ENCODE results near the gene LAT. TPM values are rescaled to one million over a fixed set of nuclear protein-coding genes. Genes with fewer than 3 reads are reported as not detected.

Gene LAT
- total and polyA plus RNA-seq, 2 of the 4 experiments (the other 2 are of a cell fraction): 0.18 to 7.4 TPM

DNA sequence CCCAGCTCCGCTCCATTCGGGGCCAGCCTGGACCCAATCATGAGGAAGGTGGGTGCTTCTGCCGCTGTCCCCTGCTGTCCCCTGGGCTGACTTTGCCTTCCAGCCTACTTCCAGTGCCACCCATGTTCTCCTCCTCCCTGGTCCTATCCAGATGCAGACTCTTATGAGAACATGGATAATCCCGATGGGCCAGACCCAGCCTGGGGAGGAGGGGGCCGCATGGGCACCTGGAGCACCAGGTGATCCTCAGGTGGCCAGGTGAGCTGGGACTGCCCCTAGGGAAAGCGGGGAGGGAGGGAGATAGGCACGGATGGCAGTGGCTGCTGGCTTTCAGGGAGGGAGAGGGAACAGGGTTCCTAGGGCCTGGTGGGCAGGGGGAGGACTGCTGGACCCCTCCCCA lies 46.1 kb upstream of the LAT start:
- Histone ChIP-seq H3K79me1 (ENCODE audit: low read depth in 1 of 2, low read length in 2 of 2) (no peaks in the 10 kb centered on the region), H3K4me2 (ENCODE audit: low read depth, low read length) (no peak overlapping the region), H4K20me1 (ENCODE audit: insufficient read depth, low read length) (no peaks in the 10 kb centered on the region), H3K27ac (ENCODE audit: insufficient read depth, low read length) (no peak overlapping the region), H4K8ac (ENCODE audit: low read depth in 2 of 2, low read length in 2 of 2) (no peak overlapping the region), H4K5ac (ENCODE audit: low read depth, low read length) (no peak overlapping the region), H3K56ac (ENCODE audit: extremely low read depth, insufficient read depth, low read length) (no peak overlapping the region), H3K4me3 (ENCODE audit: insufficient read depth, low read depth, low read length) (no peak overlapping the region), H3K18ac (ENCODE audit: low read depth, low read length) (no peak overlapping the region), H2BK20ac (ENCODE audit: low read depth, low read length) (no peak overlapping the region), H3K23ac (ENCODE audit: low read depth, low read length) (no peak overlapping the region), H3K4me1 (ENCODE audit: control insufficient read depth, insufficient read depth, low read length) (no peaks in the 10 kb centered on the region), H2BK120ac (ENCODE audit: low read depth, low read length) (no peak overlapping the region), H2AK9ac (replicated peaks; ENCODE audit: low read depth, low read length, poor library complexity) (no peak overlapping the region), H3K9me3 (ENCODE audit: control insufficient read depth, insufficient read depth, low read length) (no peaks in the 10 kb centered on the region), H2BK15ac (ENCODE audit: low read depth, low read length) (no peak overlapping the region), H3K36me3 (ENCODE audit: control insufficient read depth, insufficient read depth, low read length) (no peaks in the 10 kb centered on the region), H3K27me3 (ENCODE audit: control insufficient read depth, insufficient read depth, low read length) (peaks cover 4% of the 10 kb centered on the region; the same call in 1 of the 2 replicates), H3K4ac (ENCODE audit: low read depth, low read length) (no peak overlapping the region), H2AK5ac (ENCODE audit: low read depth, low read length) (no peak overlapping the region), H3K9ac (ENCODE audit: low read depth, low read length) (no peak overlapping the region), H2AFZ (replicated peaks; ENCODE audit: low read length, poor library complexity) (no peak overlapping the region), H2BK5ac (ENCODE audit: low read depth, low read length, poor library complexity, severe bottlenecking) (no peak overlapping the region), H4K91ac (ENCODE audit: insufficient read depth, low read depth, low read length) (no peak overlapping the region), H3K14ac (replicated peaks; ENCODE audit: low read depth, low read length) (no peak overlapping the region), H3K9me1 (ENCODE audit: insufficient read depth, low read length) (no peaks in the 10 kb centered on the region)
- in situ Hi-C loops (cut with MboI; ENCODE audit: low sequenced_read_pairs) (no loop called here), dilution Hi-C loops (cut with HindIII; ENCODE audit: low sequenced_read_pairs, unreplicated experiment) (no loop called here), intact Hi-C loops (cut with micrococcal nuclease) (no loop called here)
- ChIA-PET CTCF (no interaction called here), POLR2A (ENCODE audit: unreplicated experiment) (no interaction called here)
- WGBS, 2 experiments (ENCODE audit: extremely low coverage in 2 of 2, insufficient read length in 1 of 2): no CpG with 5 or more reads among the region's 7 CpGs
- ATAC-seq (ENCODE audit: low read depth) (no peak), DNase-seq (no peak)
- TF ChIP-seq POLR2A (IDR thresholded peaks at IDR 0.05; ENCODE audit: low read depth, low read length) (no peak), RCOR1 (IDR thresholded peaks at IDR 0.05; ENCODE audit: insufficient replicate concordance, low read length) (no peak), MXI1 (IDR thresholded peaks at IDR 0.05; ENCODE audit: borderline replicate concordance, low read depth, low read length) (no peak), RFX5 (IDR thresholded peaks at IDR 0.05; ENCODE audit: low read depth, low read length) (no peak), MAFK (IDR thresholded peaks at IDR 0.05; ENCODE audit: low read depth, low read length) (no peak), CHD1 (IDR thresholded peaks at IDR 0.05; ENCODE audit: low read depth, low read length) (no peak), MAZ (IDR thresholded peaks at IDR 0.05; ENCODE audit: borderline replicate concordance, low read depth, low read length) (no peak), BHLHE40 (IDR thresholded peaks at IDR 0.05; ENCODE audit: low read depth, low read length) (no peak), RAD21 (IDR thresholded peaks at IDR 0.05; ENCODE audit: low read length) (no peak), SMC3 (IDR thresholded peaks at IDR 0.05; ENCODE audit: low read depth, low read length) (no peak), FOS (IDR thresholded peaks at IDR 0.05; ENCODE audit: low read depth, low read length) (no peak), CEBPB (IDR thresholded peaks at IDR 0.05; ENCODE audit: low read depth, low read length) (no peak), NFE2L2 (IDR thresholded peaks at IDR 0.05; ENCODE audit: low read depth, low read length) (no peak)
- TF ChIP-seq, protein P1, sequence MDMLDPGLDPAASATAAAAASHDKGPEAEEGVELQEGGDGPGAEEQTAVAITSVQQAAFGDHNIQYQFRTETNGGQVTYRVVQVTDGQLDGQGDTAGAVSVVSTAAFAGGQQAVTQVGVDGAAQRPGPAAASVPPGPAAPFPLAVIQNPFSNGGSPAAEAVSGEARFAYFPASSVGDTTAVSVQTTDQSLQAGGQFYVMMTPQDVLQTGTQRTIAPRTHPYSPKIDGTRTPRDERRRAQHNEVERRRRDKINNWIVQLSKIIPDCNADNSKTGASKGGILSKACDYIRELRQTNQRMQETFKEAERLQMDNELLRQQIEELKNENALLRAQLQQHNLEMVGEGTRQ (IDR thresholded peaks at IDR 0.05; ENCODE audit: low read depth, low read length): no peak
- TF ChIP-seq, protein P2, sequence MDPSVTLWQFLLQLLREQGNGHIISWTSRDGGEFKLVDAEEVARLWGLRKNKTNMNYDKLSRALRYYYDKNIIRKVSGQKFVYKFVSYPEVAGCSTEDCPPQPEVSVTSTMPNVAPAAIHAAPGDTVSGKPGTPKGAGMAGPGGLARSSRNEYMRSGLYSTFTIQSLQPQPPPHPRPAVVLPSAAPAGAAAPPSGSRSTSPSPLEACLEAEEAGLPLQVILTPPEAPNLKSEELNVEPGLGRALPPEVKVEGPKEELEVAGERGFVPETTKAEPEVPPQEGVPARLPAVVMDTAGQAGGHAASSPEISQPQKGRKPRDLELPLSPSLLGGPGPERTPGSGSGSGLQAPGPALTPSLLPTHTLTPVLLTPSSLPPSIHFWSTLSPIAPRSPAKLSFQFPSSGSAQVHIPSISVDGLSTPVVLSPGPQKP (IDR thresholded peaks at IDR 0.05; ENCODE audit: borderline replicate concordance, low read depth, low read length): no peak
- TF ChIP-seq, protein P3, sequence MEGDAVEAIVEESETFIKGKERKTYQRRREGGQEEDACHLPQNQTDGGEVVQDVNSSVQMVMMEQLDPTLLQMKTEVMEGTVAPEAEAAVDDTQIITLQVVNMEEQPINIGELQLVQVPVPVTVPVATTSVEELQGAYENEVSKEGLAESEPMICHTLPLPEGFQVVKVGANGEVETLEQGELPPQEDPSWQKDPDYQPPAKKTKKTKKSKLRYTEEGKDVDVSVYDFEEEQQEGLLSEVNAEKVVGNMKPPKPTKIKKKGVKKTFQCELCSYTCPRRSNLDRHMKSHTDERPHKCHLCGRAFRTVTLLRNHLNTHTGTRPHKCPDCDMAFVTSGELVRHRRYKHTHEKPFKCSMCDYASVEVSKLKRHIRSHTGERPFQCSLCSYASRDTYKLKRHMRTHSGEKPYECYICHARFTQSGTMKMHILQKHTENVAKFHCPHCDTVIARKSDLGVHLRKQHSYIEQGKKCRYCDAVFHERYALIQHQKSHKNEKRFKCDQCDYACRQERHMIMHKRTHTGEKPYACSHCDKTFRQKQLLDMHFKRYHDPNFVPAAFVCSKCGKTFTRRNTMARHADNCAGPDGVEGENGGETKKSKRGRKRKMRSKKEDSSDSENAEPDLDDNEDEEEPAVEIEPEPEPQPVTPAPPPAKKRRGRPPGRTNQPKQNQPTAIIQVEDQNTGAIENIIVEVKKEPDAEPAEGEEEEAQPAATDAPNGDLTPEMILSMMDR (conservative IDR thresholded peaks at IDR 0.05; ENCODE audit: low read depth, low read length): no peak
- no TSS peak for BruUV-seq (replicated peaks)
